AG04450 (cell line): ENCODE results near the gene BRD3OS. TPM values are rescaled to one million over a fixed set of nuclear protein-coding genes. Genes with fewer than 3 reads are reported as not detected.

Experiments
- CTCF ChIA-PET: fragments of 300-600, 350-600 bp; formaldehyde crosslinking; extraction: SDS; loops from one replicate; lab custom pipeline; 2022; ENCODE audit warnings: antibody characterized with exemption, inconsistent platforms; lab: Charles Lee
- POLR2A ChIA-PET: fragments of 350-600 bp; formaldehyde crosslinking; extraction: SDS; loops from one replicate; lab custom pipeline; 2021; ENCODE audit warnings: antibody characterized with exemption, inconsistent platforms; lab: Yijun Ruan, JAX
- DNase-seq: peaks from one replicate; pipeline ENCODE4 v3.0.0-alpha.2; 2011; ENCODE audit warnings: low read depth, low spot score
- H3K27ac ChIP-seq: one replicate; pipeline ENCODE4 v1.5.1; 2012; ENCODE audit warnings: low read depth, low read length, control low read depth
- H3K27me3 ChIP-seq: one replicate; pipeline ENCODE4 v1.6.0; 2012; ENCODE audit warnings: low read length; ENCODE audit not compliant: control insufficient read depth, insufficient read depth
- H3K4me3 ChIP-seq: 2 replicates; pipeline ENCODE4 v1.5.1; 2011; ENCODE audit warnings: mild to moderate bottlenecking, low read depth, low read length, control low read depth
- H3K9me3 ChIP-seq: 2 replicates; pipeline ENCODE4 v1.5.1; 2012; ENCODE audit warnings: low read length; ENCODE audit not compliant: control insufficient read depth, insufficient read depth
- polyA plus RNA-seq: library from polyadenylated mRNA; depleted of rRNA; stranded (reverse); fragments of >200 nt; gene quantifications from 2 replicates; pipeline ENCODE4 v1.2.3, GENCODE V29; 2011
- TF ChIP-seq, protein P1 (sequence below): IDR thresholded peaks from 2 replicates; pipeline ENCODE4 v1.5.1; 2011; ENCODE audit warnings: low read depth, low read length, control low read depth, inconsistent platforms

The BRD3OS gene
- polyA plus RNA-seq, 1 experiment = 20.2 TPM

- H3K27me3 ChIP-seq = no peaks in the 10 kb centered on the region
- CTCF ChIA-PET = no interaction called here
- H3K27ac ChIP-seq = no peak overlapping the region
- no peak for DNase-seq
- H3K9me3 ChIP-seq = no peaks in the 10 kb centered on the region; the same call in 1 of the 2 replicates
- TF ChIP-seq, protein P1, sequence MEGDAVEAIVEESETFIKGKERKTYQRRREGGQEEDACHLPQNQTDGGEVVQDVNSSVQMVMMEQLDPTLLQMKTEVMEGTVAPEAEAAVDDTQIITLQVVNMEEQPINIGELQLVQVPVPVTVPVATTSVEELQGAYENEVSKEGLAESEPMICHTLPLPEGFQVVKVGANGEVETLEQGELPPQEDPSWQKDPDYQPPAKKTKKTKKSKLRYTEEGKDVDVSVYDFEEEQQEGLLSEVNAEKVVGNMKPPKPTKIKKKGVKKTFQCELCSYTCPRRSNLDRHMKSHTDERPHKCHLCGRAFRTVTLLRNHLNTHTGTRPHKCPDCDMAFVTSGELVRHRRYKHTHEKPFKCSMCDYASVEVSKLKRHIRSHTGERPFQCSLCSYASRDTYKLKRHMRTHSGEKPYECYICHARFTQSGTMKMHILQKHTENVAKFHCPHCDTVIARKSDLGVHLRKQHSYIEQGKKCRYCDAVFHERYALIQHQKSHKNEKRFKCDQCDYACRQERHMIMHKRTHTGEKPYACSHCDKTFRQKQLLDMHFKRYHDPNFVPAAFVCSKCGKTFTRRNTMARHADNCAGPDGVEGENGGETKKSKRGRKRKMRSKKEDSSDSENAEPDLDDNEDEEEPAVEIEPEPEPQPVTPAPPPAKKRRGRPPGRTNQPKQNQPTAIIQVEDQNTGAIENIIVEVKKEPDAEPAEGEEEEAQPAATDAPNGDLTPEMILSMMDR = no peak
- POLR2A ChIA-PET = no interaction called here
- no peak overlapping the region for H3K4me3 ChIP-seq
These were observed 47.7 kb upstream of the BRD3OS start for GRCh38 chr9:133977421-133978201.

DNA sequence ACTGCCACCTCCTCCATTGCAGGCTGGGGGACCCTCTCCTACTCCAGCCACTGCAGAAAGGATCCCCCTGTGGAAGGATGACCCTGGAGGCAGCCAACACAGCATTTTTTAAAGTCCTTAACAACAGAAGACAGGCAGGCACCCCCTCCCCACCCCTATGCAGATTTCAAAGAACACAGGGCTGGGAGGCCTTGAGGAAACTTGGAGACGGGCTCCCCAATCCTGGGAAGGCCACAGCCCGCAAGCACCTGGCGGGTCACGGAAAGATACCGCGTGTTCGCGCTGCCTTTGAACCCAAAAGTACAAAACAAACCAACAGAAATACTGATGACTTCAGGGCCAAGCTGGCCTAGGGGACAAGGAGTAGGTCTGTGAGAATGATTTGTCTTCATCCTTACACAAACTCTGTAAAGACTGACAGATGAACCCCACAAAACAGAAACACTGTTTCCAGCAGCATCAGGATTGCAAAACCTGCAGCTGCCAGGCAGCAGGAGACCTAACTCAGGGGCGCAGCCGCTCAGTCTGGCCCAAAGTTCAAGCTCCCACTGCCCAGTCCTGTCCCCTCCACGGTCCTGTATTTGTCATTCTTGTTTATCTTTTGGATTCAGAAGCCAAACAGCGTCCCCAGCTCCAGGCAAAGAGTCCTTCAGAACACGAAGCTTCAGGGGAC is 46.9 kb upstream of the BRD3OS start:
- CTCF ChIA-PET = no interaction called here
- DNase-seq = no peak
- TF ChIP-seq, protein P1 = no peak

DNA sequence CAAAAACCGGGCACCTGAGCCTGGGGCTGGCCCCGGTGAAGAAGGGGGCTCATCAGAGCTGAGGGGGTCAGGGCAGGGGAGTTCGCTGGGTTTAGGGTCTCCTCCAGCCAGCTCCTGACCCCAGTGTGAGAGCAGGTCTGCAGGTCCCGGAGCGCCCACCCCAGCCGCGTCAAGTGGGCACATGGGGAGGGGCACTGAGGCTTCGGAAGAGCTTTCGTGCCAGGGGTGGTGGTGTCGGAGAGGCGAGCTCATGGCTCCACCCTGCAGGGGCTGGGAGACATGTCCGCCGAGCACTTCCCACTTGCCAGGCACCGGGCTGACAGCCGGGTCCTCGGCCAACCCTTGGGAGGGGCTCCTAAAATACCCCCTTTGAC is 46.4 kb upstream of the BRD3OS start:
- Histone ChIP-seq H3K9me3 (no peaks in the 10 kb centered on the region; the same call in 1 of the 2 replicates), H3K4me3 (peak overlapping the region; percentile 17; the same call in 1 of the 2 replicates), H3K27me3 (no peaks in the 10 kb centered on the region), H3K27ac (no peak overlapping the region)
- ChIA-PET CTCF (no interaction called here), POLR2A (no interaction called here)
- TF ChIP-seq, protein P1 = no peak
- DNase-seq = no peak

More for the DNA sequence above, 46.9 kb upstream of the BRD3OS start:
- no peak overlapping the region for H3K27ac ChIP-seq
- no peaks in the 10 kb centered on the region for H3K27me3 ChIP-seq
- no peaks in the 10 kb centered on the region; the same call in 1 of the 2 replicates for H3K9me3 ChIP-seq
- no peak overlapping the region for H3K4me3 ChIP-seq
- POLR2A ChIA-PET = no interaction called here

GRCh38 chr9:133979273-133979920 is 45.9 kb upstream of the BRD3OS start:
- POLR2A ChIA-PET = no interaction called here
- no peaks in the 10 kb centered on the region for H3K27me3 ChIP-seq
- peak overlapping the region; percentile 17; the same call in 1 of the 2 replicates for H3K4me3 ChIP-seq
- DNase-seq = no peak
- H3K9me3 ChIP-seq = no peaks in the 10 kb centered on the region; the same call in 1 of the 2 replicates
- TF ChIP-seq, protein P1 = no peak
- H3K27ac ChIP-seq = no peak overlapping the region
- CTCF ChIA-PET = no interaction called here
